OCI-LY1 (cell line): Measurements from ENCODE around the gene GATA3.

Experiments
- H2AFZ ChIP-seq: fragments of 200-600 bp; sonication (generic), shearing (Covaris generic); 2 replicates; pipeline ENCODE4 v1.6.0; 2014; ENCODE audit warnings: antibody characterized with exemption, mild to moderate bottlenecking, low read length
- H3F3A ChIP-seq: fragments of 200-600 bp; sonication (generic), shearing (Covaris generic); 2 replicates; pipeline ENCODE4 v1.6.0; 2014; ENCODE audit warnings: mild to moderate bottlenecking, antibody characterized with exemption, low read length, moderate library complexity; ENCODE audit not compliant: insufficient read depth
- H3K27ac ChIP-seq: fragments of 200-600 bp; sonication (generic); 2 replicates; pipeline ENCODE4 v1.5.1; 2014; ENCODE audit warnings: low read length, mixed run types, mild to moderate bottlenecking, low read depth; ENCODE audit not compliant: poor library complexity, severe bottlenecking
- H3K27me3 ChIP-seq: fragments of 200-600 bp; sonication (generic); 2 replicates; pipeline ENCODE4 v1.6.0; 2014; ENCODE audit warnings: antibody characterized with exemption, mild to moderate bottlenecking, low read length, moderate library complexity; ENCODE audit not compliant: insufficient read depth
- H3K36me3 ChIP-seq: fragments of 200-600 bp; sonication (generic); 2 replicates; pipeline ENCODE4 v1.6.1; 2014; ENCODE audit warnings: mild to moderate bottlenecking, antibody characterized with exemption, low read length, moderate library complexity, mixed read lengths; ENCODE audit not compliant: insufficient read depth
- H3K4me1 ChIP-seq: fragments of 200-600 bp; sonication (generic); 2 replicates; pipeline ENCODE4 v1.5.1; 2014; ENCODE audit warnings: mild to moderate bottlenecking, low read length, moderate library complexity; ENCODE audit not compliant: insufficient read depth, severe bottlenecking
- H3K4me2 ChIP-seq: fragments of 200-600 bp; sonication (generic), shearing (Covaris generic); 2 replicates; pipeline ENCODE4 v1.6.1; 2014; ENCODE audit warnings: low read length
- H3K4me3 ChIP-seq: fragments of 200-600 bp; sonication (generic); 2 replicates; pipeline ENCODE4 v1.5.1; 2014; ENCODE audit warnings: low read length, low read depth, mild to moderate bottlenecking, mixed read lengths; ENCODE audit not compliant: poor library complexity, severe bottlenecking
- H3K79me2 ChIP-seq: fragments of 200-600 bp; shearing (Covaris generic); 2 replicates; pipeline ENCODE4 v1.6.1; 2016; ENCODE audit warnings: mixed run types, low read length, mixed read lengths; ENCODE audit not compliant: insufficient read depth
- H3K9ac ChIP-seq: fragments of 200-600 bp; sonication (generic), shearing (Covaris generic); 2 replicates; pipeline ENCODE4 v1.6.1; 2014; ENCODE audit warnings: mild to moderate bottlenecking, low read length, mixed read lengths
- H3K9me2 ChIP-seq: fragments of 200-600 bp; sonication (generic), shearing (Covaris generic); 2 replicates; pipeline ENCODE4 v1.6.1; 2014; ENCODE audit warnings: low read depth, mild to moderate bottlenecking, low read length, mixed read lengths
- H3K9me3 ChIP-seq: fragments of 200-600 bp; shearing (Covaris generic); 2 replicates; pipeline ENCODE4 v1.6.1; 2014; ENCODE audit warnings: low read length, mixed read lengths
- H4K20me1 ChIP-seq: fragments of 200-600 bp; sonication (generic), shearing (Covaris generic); 2 replicates; pipeline ENCODE4 v1.6.0; 2016; ENCODE audit warnings: mild to moderate bottlenecking, low read length; ENCODE audit not compliant: insufficient read depth
- CTCF ChIP-seq: fragments of 200-600 bp; sonication (generic), shearing (Covaris generic); IDR thresholded peaks from 2 replicates; pipeline ENCODE4 v1.5.1; 2017; ENCODE audit warnings: mild to moderate bottlenecking, antibody characterized with exemption, low read length, moderate library complexity, mixed read lengths
- EZH2 ChIP-seq: fragments of 200-600 bp; sonication (generic), shearing (Covaris generic); IDR thresholded peaks from 2 replicates; pipeline ENCODE4 v1.8.0; 2017; ENCODE audit warnings: borderline replicate concordance, mixed run types, mild to moderate bottlenecking, antibody characterized with exemption, low read length, moderate library complexity, mixed read lengths

Gene GATA3

GRCh38 chr10:8052956-8053445, 1.5 kb upstream of the GATA3 start:
- Histone ChIP-seq H3K4me3 (no peak overlapping the region), H3F3A (no peaks in the 10 kb centered on the region), H3K27me3 (no peaks in the 10 kb centered on the region; the same call in 1 of the 2 replicates), H2AFZ (no peak overlapping the region), H3K4me2 (no peak overlapping the region), H3K4me1 (no peaks in the 10 kb centered on the region), H3K79me2 (no peaks in the 10 kb centered on the region), H3K27ac (no peak overlapping the region), H4K20me1 (no peaks in the 10 kb centered on the region), H3K9me3 (no peaks in the 10 kb centered on the region), H3K36me3 (no peaks in the 10 kb centered on the region), H3K9me2 (no peaks in the 10 kb centered on the region), H3K9ac (no peak overlapping the region)
- TF ChIP-seq CTCF (no peak), EZH2 (no peak)

GRCh38 chr10:8053446-8054243, 843 bp upstream of the GATA3 start:
- no peaks in the 10 kb centered on the region for H3F3A ChIP-seq
- H3K27ac ChIP-seq = no peak overlapping the region
- no peak overlapping the region for H2AFZ ChIP-seq
- H3K9me3 ChIP-seq = no peaks in the 10 kb centered on the region
- no peak overlapping the region for H3K4me2 ChIP-seq
- TF ChIP-seq EZH2 = no peak
- no peak for TF ChIP-seq CTCF
- H3K79me2 ChIP-seq = no peaks in the 10 kb centered on the region
- H3K4me1 ChIP-seq = no peaks in the 10 kb centered on the region
- no peaks in the 10 kb centered on the region for H3K36me3 ChIP-seq
- no peaks in the 10 kb centered on the region; the same call in 1 of the 2 replicates for H3K27me3 ChIP-seq
- H3K4me3 ChIP-seq = no peak overlapping the region
- no peaks in the 10 kb centered on the region for H4K20me1 ChIP-seq
- H3K9me2 ChIP-seq = no peaks in the 10 kb centered on the region
- H3K9ac ChIP-seq = no peak overlapping the region

GRCh38 chr10:8054244-8054493, 319 bp upstream of the GATA3 start:
- no peak overlapping the region for H3K4me3 ChIP-seq
- H3K27me3 ChIP-seq = no peaks in the 10 kb centered on the region; the same call in 1 of the 2 replicates

More at GRCh38 chr10:8054244-8054493, 319 bp upstream of the GATA3 start:
- Histone ChIP-seq H3K4me1 (no peaks in the 10 kb centered on the region), H3K36me3 (no peaks in the 10 kb centered on the region), H3K9me3 (no peaks in the 10 kb centered on the region), H3K4me2 (no peak overlapping the region), H4K20me1 (no peaks in the 10 kb centered on the region), H3K9me2 (no peaks in the 10 kb centered on the region), H3K79me2 (no peaks in the 10 kb centered on the region), H3K9ac (no peak overlapping the region), H3F3A (no peaks in the 10 kb centered on the region), H3K27ac (no peak overlapping the region), H2AFZ (no peak overlapping the region)
- TF ChIP-seq EZH2 (no peak), CTCF (no peak)
